Measurements from ENCODE around the gene CLK4. TPM values are rescaled to one million over a fixed set of nuclear protein-coding genes. Genes with fewer than 3 reads are reported as not detected.

The CLK4 gene
- total and polyA plus RNA-seq, 2 of the 8 experiments (the other 6 are each of a cell fraction or from before 2014, with no cell fraction given) = 8.1 to 12.6 TPM

DNA sequence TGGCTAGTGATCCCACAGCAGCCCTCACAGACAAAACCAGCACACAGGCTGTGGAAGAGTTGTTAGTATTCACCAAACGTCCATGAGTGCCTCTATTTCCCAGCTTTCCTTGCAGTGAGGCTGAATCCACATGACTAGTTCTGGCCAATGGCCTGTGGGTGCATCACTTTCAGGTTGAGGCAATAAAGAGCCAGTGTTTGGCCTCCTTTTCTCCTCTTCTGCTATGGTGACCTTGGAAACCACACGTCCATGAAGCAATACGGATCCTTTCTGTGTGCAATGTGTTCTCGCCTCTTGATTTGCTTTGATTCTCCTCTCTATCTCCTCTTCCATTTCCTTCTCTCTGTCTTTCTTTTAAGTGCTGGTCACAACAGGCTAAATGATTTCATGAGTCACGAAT lies 23.4 kb upstream of the CLK4 start:
- Histone ChIP-seq H3K9me3 (ENCODE audit: insufficient read depth in 2 of 2, low read depth in 1 of 2, low read length in 1 of 2) (peaks cover 2 to 3% of the 10 kb centered on the region in 2 experiments; a peak in 2 of 4 replicates), H3K27me3 (replicated peaks in 1 of 4; ENCODE audit: control insufficient read depth in 3 of 4, extremely low read depth in 1 of 4, insufficient read depth in 3 of 4, low read length in 3 of 4) (no peaks in the 10 kb centered on the region; a peak in 1 of 7 replicates), H3K79me2 (ENCODE audit: control insufficient read depth in 1 of 2, insufficient read depth in 2 of 2, low read length in 2 of 2) (no peaks in the 10 kb centered on the region), H3K14ac (ENCODE audit: insufficient read length) (no peak overlapping the region), H3K56ac (replicated peaks; ENCODE audit: insufficient read length, low read depth, low read length) (no peak overlapping the region), H3K4me2 (ENCODE audit: insufficient read depth in 1 of 2, low read depth in 2 of 2, low read length in 2 of 2) (no peak overlapping the region), H2AK5ac (ENCODE audit: low read depth, low read length) (no peak overlapping the region), H3K27ac (ENCODE audit: low read depth, low read length) (no peak overlapping the region), H3K79me1 (ENCODE audit: low read depth, low read length) (no peaks in the 10 kb centered on the region), H4K8ac (ENCODE audit: extremely low read depth, insufficient read depth, low read length) (no peak overlapping the region), H3K4ac (replicated peaks; ENCODE audit: insufficient read length, low read depth, low read length) (no peak overlapping the region), H2BK120ac (replicated peaks; ENCODE audit: low read depth, low read length) (no peak overlapping the region), H3K36me3 (ENCODE audit: control insufficient read depth in 2 of 4, insufficient read depth in 4 of 4, low read length in 3 of 4) (no peaks in the 10 kb centered on the region), H3K23ac (ENCODE audit: insufficient read length) (no peak overlapping the region), H2BK5ac (ENCODE audit: low read depth, low read length) (no peak overlapping the region), H4K20me1 (replicated peaks in 1 of 2; ENCODE audit: control insufficient read depth in 1 of 2, insufficient read depth in 2 of 2, low read length in 2 of 2) (no peaks in the 10 kb centered on the region), H3K9ac (replicated peaks in 1 of 4; ENCODE audit: extremely low read depth in 1 of 4, low read depth in 3 of 4, low read length in 3 of 4) (no peak overlapping the region), H3K18ac (ENCODE audit: extremely low read depth, low read length) (no peak overlapping the region), H3K23me2 (ENCODE audit: low read depth, low read length) (no peaks in the 10 kb centered on the region), H3K4me3 (ENCODE audit: extremely low read depth in 1 of 4, insufficient read depth in 2 of 4, low read depth in 3 of 4, low read length in 4 of 4) (no peak overlapping the region), H4K91ac (replicated peaks; ENCODE audit: insufficient read length, low read length) (no peak overlapping the region), H2BK12ac (ENCODE audit: low read depth, low read length) (no peak overlapping the region), H3K4me1 (replicated peaks in 1 of 4; ENCODE audit: control insufficient read depth in 3 of 4, insufficient read depth in 4 of 4, low read length in 3 of 4) (no peaks in the 10 kb centered on the region; a peak in 1 of 7 replicates), H2BK15ac (ENCODE audit: low read length) (no peak overlapping the region), H4K5ac (ENCODE audit: insufficient read length, low read depth, low read length) (no peak overlapping the region), H2AFZ (ENCODE audit: low read length) (no peak overlapping the region), H2BK20ac (ENCODE audit: low read length) (no peak overlapping the region)
- ChIA-PET CTCF (ENCODE audit: partially characterized antibody) (interaction anchor here (1.5 kb wide), 1 partner anchor 10 kb away, joined by 4 read pairs; no protein-coding TSS in a partner anchor), POLR2A (ENCODE audit: partially characterized antibody) (no interaction called here)
- 74% methylated on average over 5 of the region's 5 CpGs; no CpG with 5 or more reads in 1 of the 2 experiments for WGBS, 2 experiments (ENCODE audit: extremely low coverage in 1 of 2, insufficient coverage in 1 of 2, insufficient read length in 1 of 2, insufficient replicate concordance in 2 of 2, low coverage in 1 of 2, low lambda C conversion rate in 2 of 2, missing lambda C conversion rate in 1 of 2)
- DNase-seq (ENCODE audit: low read depth in 1 of 2, low spot score in 2 of 2) (no peak), FAIRE-seq (no peak)
- TF ChIP-seq SAP30 (IDR thresholded peaks at IDR 0.05; ENCODE audit: insufficient read depth, insufficient replicate concordance, low read length) (no peak), CREB1 (IDR thresholded peaks at IDR 0.05) (no peak), CHD1 (IDR thresholded peaks at IDR 0.05; ENCODE audit: low read depth, low read length) (no peak), SRF (IDR thresholded peaks at IDR 0.05; ENCODE audit: low read depth, low read length) (no peak), TEAD4 (IDR thresholded peaks at IDR 0.05; ENCODE audit: low read depth, low read length) (no peak), ASH2L (IDR thresholded peaks at IDR 0.05; ENCODE audit: low read length) (no peak), RXRA (IDR thresholded peaks at IDR 0.05; ENCODE audit: insufficient read depth, low read depth, low read length) (no peak), BCL11A (IDR thresholded peaks at IDR 0.05; ENCODE audit: low read depth in 2 of 2, low read length in 2 of 2) (no peak), TBP (IDR thresholded peaks at IDR 0.05; ENCODE audit: low read depth, low read length) (no peak), KDM4A (IDR thresholded peaks at IDR 0.05; ENCODE audit: low read depth, low read length, severe bottlenecking) (no peak), TCF12 (IDR thresholded peaks at IDR 0.05; ENCODE audit: low read depth, low read length) (no peak), JUN (IDR thresholded peaks at IDR 0.05; ENCODE audit: low read depth, low read length) (no peak), PHF8 (conservative IDR thresholded peaks at IDR 0.05; ENCODE audit: low read depth, low read length) (no peak), KDM1A (IDR thresholded peaks at IDR 0.05; ENCODE audit: borderline replicate concordance, low read length) (no peak), HDAC2 (IDR thresholded peaks at IDR 0.05; ENCODE audit: borderline replicate concordance in 1 of 2, low read depth in 2 of 2, low read length in 2 of 2) (no peak)

Data from H1 (cell line).